Airway epithelial cell (primary cell): ENCODE results near the gene KLHL8. TPM values are rescaled to one million over a fixed set of nuclear protein-coding genes. Genes with fewer than 3 reads are reported as not detected.

ENCODE experiments used
- total RNA-seq: library from RNA; depleted of rRNA; stranded (reverse); fragments of >200 nt; gene quantifications from 2 replicates; pipeline ENCODE4 v1.2.3, GENCODE V29; 2015

The KLHL8 gene
- total RNA-seq = 3.4 and 4.9 TPM in 2 replicates

GRCh38 chr4:87220094-87220822 is at the start of gene KLHL8:
Gene KLHL8 (minus strand): TSS chr4:87220618. CDS start chr4:87195539, 25,079 bp downstream.

Other genes starting within 250 kb of the KLHL8 start
- gene HSD17B13, start 102.3 kb upstream of the KLHL8 start, total RNA-seq = not detected in 2 replicates
- 9.9 and 10.4 TPM in 2 replicates for gene HSD17B11, start 170.6 kb upstream of the KLHL8 start, total RNA-seq
- gene NUDT9, start 202.0 kb upstream of the KLHL8 start, total RNA-seq = 14.9 and 19.9 TPM in 2 replicates